ENCODE measurements around the gene TMEM272. TPM values are rescaled to one million over a fixed set of nuclear protein-coding genes. Genes with fewer than 3 reads are reported as not detected.

The TMEM272 gene
- total RNA-seq, 3 donors from 2014 or later = under 0.01 to 0.16 TPM; not detected in 1

DNA sequence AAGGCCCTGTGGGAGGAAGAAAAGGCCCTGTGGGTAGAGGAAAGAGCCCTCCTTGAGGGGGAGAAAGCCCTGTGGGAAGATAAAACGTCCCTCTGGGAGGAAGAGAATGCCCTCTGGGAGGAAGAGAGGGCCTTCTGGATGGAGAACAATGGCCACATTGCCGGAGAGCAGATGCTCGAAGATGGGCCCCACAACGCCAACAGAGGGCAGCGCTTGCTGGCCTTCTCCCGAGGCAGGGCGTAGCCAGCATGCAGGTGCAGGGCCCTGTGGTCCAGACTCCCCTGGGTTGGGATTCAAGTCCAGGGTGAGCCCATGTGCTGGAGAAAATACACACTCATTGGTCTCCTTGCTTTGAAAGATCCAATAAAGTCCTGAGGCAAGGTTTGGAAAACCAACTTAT lies 20.9 kb upstream of the TMEM272 start:
- intact Hi-C loops (cut with DNase I; ENCODE audit: low total_unique reads) = no loop called here
- Histone ChIP-seq H3K27ac (no peak overlapping the region), H3K9me3 (no peaks in the 10 kb centered on the region), H3K36me3 (no peaks in the 10 kb centered on the region), H3K27me3 (no peaks in the 10 kb centered on the region), H3K4me1 (no peaks in the 10 kb centered on the region), H3K4me3 (no peak overlapping the region)
- no peak for TF ChIP-seq POLR2AphosphoS5 (IDR thresholded peaks at IDR 0.05)
- TF ChIP-seq POLR2A (IDR thresholded peaks at IDR 0.05) = no peak
- TF ChIP-seq, protein P1, sequence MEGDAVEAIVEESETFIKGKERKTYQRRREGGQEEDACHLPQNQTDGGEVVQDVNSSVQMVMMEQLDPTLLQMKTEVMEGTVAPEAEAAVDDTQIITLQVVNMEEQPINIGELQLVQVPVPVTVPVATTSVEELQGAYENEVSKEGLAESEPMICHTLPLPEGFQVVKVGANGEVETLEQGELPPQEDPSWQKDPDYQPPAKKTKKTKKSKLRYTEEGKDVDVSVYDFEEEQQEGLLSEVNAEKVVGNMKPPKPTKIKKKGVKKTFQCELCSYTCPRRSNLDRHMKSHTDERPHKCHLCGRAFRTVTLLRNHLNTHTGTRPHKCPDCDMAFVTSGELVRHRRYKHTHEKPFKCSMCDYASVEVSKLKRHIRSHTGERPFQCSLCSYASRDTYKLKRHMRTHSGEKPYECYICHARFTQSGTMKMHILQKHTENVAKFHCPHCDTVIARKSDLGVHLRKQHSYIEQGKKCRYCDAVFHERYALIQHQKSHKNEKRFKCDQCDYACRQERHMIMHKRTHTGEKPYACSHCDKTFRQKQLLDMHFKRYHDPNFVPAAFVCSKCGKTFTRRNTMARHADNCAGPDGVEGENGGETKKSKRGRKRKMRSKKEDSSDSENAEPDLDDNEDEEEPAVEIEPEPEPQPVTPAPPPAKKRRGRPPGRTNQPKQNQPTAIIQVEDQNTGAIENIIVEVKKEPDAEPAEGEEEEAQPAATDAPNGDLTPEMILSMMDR (IDR thresholded peaks at IDR 0.05) = no peak
- DNase-seq (ENCODE audit: low spot score in 2 of 2) = no peak

DNA sequence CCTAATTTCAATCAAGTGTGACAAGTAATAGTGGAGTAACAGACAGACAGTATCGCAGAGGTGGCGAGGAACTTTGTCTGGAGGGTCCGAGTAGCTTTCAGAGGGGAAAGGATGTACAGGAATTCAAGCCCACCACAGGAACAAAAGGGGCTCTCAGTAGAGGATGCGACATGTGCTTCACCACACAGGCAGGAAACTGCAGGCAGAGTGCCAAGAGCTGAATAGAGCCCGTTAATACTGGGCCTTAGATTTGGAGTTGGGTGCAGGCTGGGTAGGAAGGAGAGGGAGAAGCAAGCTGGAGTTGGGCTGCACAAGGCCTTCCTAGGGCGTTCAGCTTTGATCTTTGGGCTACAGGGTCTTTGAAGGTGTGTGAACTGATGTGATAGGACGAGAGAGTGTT lies 18.0 kb upstream of the TMEM272 start:
- H3K27ac ChIP-seq = no peak overlapping the region
- TF ChIP-seq POLR2AphosphoS5 (IDR thresholded peaks at IDR 0.05) = no peak
- TF ChIP-seq, protein P1 (IDR thresholded peaks at IDR 0.05) = no peak
- intact Hi-C loops (cut with DNase I; ENCODE audit: low total_unique reads) = no loop called here

GRCh38 chr13:51861723-51862300 lies 16.8 kb upstream of the TMEM272 start, which contains the start of gene CCDC70:
CCDC70 (plus strand) TSS chr13:51861969; CDS start chr13:51865412, 3,443 bp downstream.
- no peaks in the 10 kb centered on the region for H3K9me3 ChIP-seq
- TF ChIP-seq, protein P1 (IDR thresholded peaks at IDR 0.05) = no peak
- no peak for TF ChIP-seq POLR2AphosphoS5 (IDR thresholded peaks at IDR 0.05)
- TF ChIP-seq POLR2A (IDR thresholded peaks at IDR 0.05) = no peak
- intact Hi-C loops (cut with DNase I; ENCODE audit: low total_unique reads) = no loop called here
- no peak within 1 kb of the TSS for H3K4me3 ChIP-seq
- H3K36me3 ChIP-seq = peaks cover 4% of the 10 kb centered on the region
- no peaks in the 10 kb centered on the region for H3K4me1 ChIP-seq
- DNase-seq (ENCODE audit: low spot score in 2 of 2) = no peak
- no peaks in the 10 kb centered on the region for H3K27me3 ChIP-seq
- no peak within 1 kb of the TSS for H3K27ac ChIP-seq

More for the DNA sequence above, 18.0 kb upstream of the TMEM272 start:
- no peaks in the 10 kb centered on the region for H3K4me1 ChIP-seq
- H3K9me3 ChIP-seq = no peaks in the 10 kb centered on the region
- H3K27me3 ChIP-seq = no peaks in the 10 kb centered on the region
- no peak overlapping the region for H3K4me3 ChIP-seq
- no peaks in the 10 kb centered on the region for H3K36me3 ChIP-seq
- DNase-seq (ENCODE audit: low spot score in 2 of 2) = no peak

DNA sequence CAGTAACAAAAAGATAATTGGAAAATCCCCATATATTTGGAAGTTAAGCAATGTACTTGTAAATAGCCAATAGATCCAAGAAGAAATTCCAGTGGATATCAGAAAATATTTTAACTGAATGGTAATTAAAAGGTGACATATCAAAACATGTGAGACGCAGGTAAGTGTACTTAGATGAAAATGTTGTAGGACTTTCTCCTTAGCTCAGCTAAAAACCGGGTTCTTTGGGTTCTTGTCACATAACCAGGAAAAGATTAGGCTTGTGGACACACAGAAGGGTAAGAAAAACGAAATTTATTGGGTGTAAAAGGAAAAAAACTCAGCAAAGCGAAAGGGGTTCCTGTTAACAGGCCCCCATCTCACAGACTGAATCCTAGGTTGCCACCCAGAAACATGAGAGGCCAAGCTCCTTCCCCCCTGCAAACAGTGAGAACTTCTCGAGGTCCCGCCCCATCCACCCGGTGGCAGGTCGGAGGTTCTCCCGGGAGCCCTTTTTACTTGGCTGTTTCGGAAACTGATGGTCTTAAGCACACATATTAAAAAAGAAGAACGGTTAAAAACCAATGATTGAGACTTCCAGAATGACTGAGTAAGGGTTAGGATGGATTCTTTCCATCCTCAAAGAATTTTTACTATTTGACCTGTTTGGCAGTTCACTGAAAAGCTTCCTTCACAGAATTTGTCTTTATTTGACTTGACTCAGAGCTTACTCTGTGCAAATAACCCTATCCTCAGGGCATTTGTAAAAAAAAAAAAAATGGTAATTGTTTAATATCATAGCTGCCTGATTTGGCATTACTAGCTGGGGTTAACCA lies 13.7 kb upstream of the TMEM272 start:
- intact Hi-C loops (cut with DNase I; ENCODE audit: low total_unique reads) = no loop called here
- no peak overlapping the region for H3K27ac ChIP-seq
- TF ChIP-seq POLR2A (IDR thresholded peaks at IDR 0.05) (no peak), POLR2AphosphoS5 (IDR thresholded peaks at IDR 0.05) (no peak)
- TF ChIP-seq, protein P1 (IDR thresholded peaks at IDR 0.05) = no peak
- H3K4me1 ChIP-seq = no peaks in the 10 kb centered on the region
- H3K36me3 ChIP-seq = peaks cover 4% of the 10 kb centered on the region
- no peaks in the 10 kb centered on the region for H3K9me3 ChIP-seq
- no peaks in the 10 kb centered on the region for H3K27me3 ChIP-seq
- H3K4me3 ChIP-seq = no peak overlapping the region
- no peak for DNase-seq (ENCODE audit: low spot score in 2 of 2)

- no peaks in the 10 kb centered on the region for H3K4me1 ChIP-seq
- DNase-seq (ENCODE audit: low spot score in 2 of 2) = no peak
- intact Hi-C loops (cut with DNase I; ENCODE audit: low total_unique reads) = no loop called here
- no peaks in the 10 kb centered on the region for H3K27me3 ChIP-seq
- no peak overlapping the region for H3K4me3 ChIP-seq
- H3K27ac ChIP-seq = no peak overlapping the region
- H3K36me3 ChIP-seq = peaks cover 4% of the 10 kb centered on the region
- no peaks in the 10 kb centered on the region for H3K9me3 ChIP-seq
- TF ChIP-seq POLR2AphosphoS5 (IDR thresholded peaks at IDR 0.05) (no peak), POLR2A (IDR thresholded peaks at IDR 0.05) (no peak)
- TF ChIP-seq, protein P1 (IDR thresholded peaks at IDR 0.05) = no peak
Observed at GRCh38 chr13:51856998-51857397, 12.0 kb upstream of the TMEM272 start.

Measured in breast epithelium (tissue), 4 donors.